ENCODE results near the gene DDO. TPM values are rescaled to one million over a fixed set of nuclear protein-coding genes. Genes with fewer than 3 reads are reported as not detected.

Gene DDO
- total and polyA plus RNA-seq, 2 donors (not counting 3 experiments of a cell fraction or from before 2014, with no cell fraction given), result not detected

- dilution Hi-C loops (cut with MboI; ENCODE audit: extremely low pct_ligation_motif_present, low sequenced_read_pairs), result no loop called here
- Histone ChIP-seq H3K27me3 (ENCODE audit: control insufficient read depth in 2 of 2, insufficient read depth in 2 of 2, low read length in 2 of 2) (peaks cover 11 to 22% of the 10 kb centered on the region in 2 experiments), H2AFZ (ENCODE audit: low read depth, low read length) (no peak overlapping the region), H3K9ac (replicated peaks; ENCODE audit: extremely low read depth, insufficient read depth, low read length) (no peak overlapping the region), H3K9me3 (replicated peaks; ENCODE audit: control insufficient read depth, insufficient read depth, low read length) (no peaks in the 10 kb centered on the region), H3K79me2 (ENCODE audit: control insufficient read depth, insufficient read depth, low read length) (no peaks in the 10 kb centered on the region), H3K4me1 (ENCODE audit: control insufficient read depth, extremely low read depth, insufficient read depth, low read length) (no peaks in the 10 kb centered on the region), H3K4me3 (replicated peaks in 1 of 3; ENCODE audit: insufficient read depth in 1 of 3, low read depth in 1 of 3, low read length in 3 of 3) (no peak overlapping the region), H3K9me1 (replicated peaks; ENCODE audit: control insufficient read depth, extremely low read depth, insufficient read depth, low read length) (no peaks in the 10 kb centered on the region), H3K4me2 (ENCODE audit: insufficient read depth, low read length) (no peak overlapping the region), H3K36me3 (ENCODE audit: control insufficient read depth in 2 of 2, extremely low read depth in 1 of 2, insufficient read depth in 2 of 2, low read length in 2 of 2) (no peaks in the 10 kb centered on the region), H3K27ac (ENCODE audit: insufficient read depth, low read depth, low read length) (no peak overlapping the region), H4K20me1 (replicated peaks; ENCODE audit: control insufficient read depth, extremely low read depth, insufficient read depth, low read length) (no peaks in the 10 kb centered on the region)
- DNase-seq (ENCODE audit: low read depth, low spot score), result no peak
- CTCF ChIA-PET, result interaction anchor here (1.0 to 1.4 kb wide), 3 partner anchors 8 to 12 kb away, joined by 3 to 4 read pairs (median 3); no protein-coding TSS in a partner anchor
- POLR2A ChIA-PET, result no interaction called here
- intact Hi-C loops (cut with micrococcal nuclease), result no loop called here
- no peak for FAIRE-seq
- TF ChIP-seq EZH2 (IDR thresholded peaks at IDR 0.05; ENCODE audit: borderline replicate concordance, low read depth, low read length, severe bottlenecking), result no peak
- TF ChIP-seq CTCF (IDR thresholded peaks at IDR 0.05; ENCODE audit: extremely low read depth in 1 of 2, insufficient read depth in 1 of 2, low read depth in 1 of 2, low read length in 2 of 2), result no peak
- TF ChIP-seq, protein P1, sequence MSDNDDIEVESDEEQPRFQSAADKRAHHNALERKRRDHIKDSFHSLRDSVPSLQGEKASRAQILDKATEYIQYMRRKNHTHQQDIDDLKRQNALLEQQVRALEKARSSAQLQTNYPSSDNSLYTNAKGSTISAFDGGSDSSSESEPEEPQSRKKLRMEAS (IDR thresholded peaks at IDR 0.05; ENCODE audit: insufficient read depth, insufficient read length), result no peak
- TF ChIP-seq MYC (IDR thresholded peaks at IDR 0.05; ENCODE audit: low read depth, low read length), result no peak
- no peak for TF ChIP-seq JUN (IDR thresholded peaks at IDR 0.05; ENCODE audit: borderline replicate concordance, insufficient read depth, insufficient read length, low read depth)
- TF ChIP-seq FOS (IDR thresholded peaks at IDR 0.05; ENCODE audit: borderline replicate concordance, insufficient read depth, low read length), result no peak
- no peak for TF ChIP-seq POLR2A (IDR thresholded peaks at IDR 0.05; ENCODE audit: low read depth, low read length)
- no peak for TF ChIP-seq POLR2AphosphoS5 (IDR thresholded peaks at IDR 0.05; ENCODE audit: insufficient read depth, low read depth, low read length)
- no peak for TF ChIP-seq GATA2 (IDR thresholded peaks at IDR 0.05; ENCODE audit: insufficient read depth, insufficient read length, low read depth, low read length)
- BruUV-seq (replicated peaks), result no TSS peak
Observed at GRCh38 chr6:110448846-110449540, 33.6 kb upstream of the DDO start.
